GM19351 (cell line): ENCODE measurements around the gene TMEM80.

Experiments used
- ATAC-seq: cut with Tn5 transposase; IDR thresholded peaks from one replicate; pipeline ENCODE4 v1.9.1; 2021; ENCODE audit warnings: mild to moderate bottlenecking, moderate library complexity; ENCODE audit not compliant: unreplicated experiment

The TMEM80 gene

DNA sequence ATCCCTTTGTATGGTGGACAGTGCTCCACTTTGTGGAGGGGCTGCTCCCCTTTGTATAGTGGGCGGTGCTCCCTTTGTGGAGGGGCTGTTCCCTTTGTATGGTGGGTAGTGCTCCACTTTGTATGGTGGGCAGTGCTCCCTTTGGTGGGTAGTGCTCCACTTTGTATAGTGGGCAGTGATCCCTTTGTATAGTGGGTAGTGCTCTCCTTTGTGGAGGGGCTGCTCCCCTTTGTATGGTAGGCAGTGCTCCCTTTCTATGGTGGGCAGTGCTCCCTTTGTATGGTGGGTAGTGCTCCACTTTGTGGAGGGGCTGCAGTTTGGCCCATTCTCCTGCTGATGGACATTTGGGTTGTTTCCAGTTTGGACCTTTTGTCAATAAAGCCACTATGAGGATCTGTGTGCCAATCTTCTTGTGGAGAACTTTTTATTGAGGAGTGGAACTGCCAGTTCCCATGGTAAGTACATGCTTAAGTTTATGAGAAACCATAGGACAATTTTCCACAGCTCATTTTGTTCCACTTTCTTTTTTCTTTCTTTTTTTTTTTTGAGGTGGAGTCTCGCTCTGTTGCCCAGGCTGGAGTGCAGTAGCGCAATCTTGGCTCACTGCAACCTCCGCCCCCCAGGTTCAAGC lies 47.1 kb downstream of the TMEM80 start:
- ATAC-seq, result no peak

DNA sequence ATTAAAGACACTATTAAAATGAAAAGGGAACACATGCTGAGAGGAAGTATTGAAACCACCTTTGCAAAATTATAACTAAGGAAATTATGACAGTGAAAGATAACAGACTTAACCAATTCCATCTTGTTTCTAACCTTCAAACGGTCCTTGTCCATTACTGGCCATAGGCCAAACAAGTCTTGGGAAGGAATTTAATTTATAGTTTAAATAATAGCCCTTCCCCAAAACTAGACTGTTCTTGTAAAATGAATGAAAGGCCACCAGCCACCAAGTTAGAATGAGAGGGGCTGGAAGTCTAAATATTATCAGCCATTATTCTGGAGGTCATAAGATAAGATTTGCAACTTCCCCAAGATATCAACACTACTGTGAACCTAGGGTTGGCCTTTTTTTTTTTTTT lies 49.8 kb downstream of the TMEM80 start:
- no peak for ATAC-seq

DNA sequence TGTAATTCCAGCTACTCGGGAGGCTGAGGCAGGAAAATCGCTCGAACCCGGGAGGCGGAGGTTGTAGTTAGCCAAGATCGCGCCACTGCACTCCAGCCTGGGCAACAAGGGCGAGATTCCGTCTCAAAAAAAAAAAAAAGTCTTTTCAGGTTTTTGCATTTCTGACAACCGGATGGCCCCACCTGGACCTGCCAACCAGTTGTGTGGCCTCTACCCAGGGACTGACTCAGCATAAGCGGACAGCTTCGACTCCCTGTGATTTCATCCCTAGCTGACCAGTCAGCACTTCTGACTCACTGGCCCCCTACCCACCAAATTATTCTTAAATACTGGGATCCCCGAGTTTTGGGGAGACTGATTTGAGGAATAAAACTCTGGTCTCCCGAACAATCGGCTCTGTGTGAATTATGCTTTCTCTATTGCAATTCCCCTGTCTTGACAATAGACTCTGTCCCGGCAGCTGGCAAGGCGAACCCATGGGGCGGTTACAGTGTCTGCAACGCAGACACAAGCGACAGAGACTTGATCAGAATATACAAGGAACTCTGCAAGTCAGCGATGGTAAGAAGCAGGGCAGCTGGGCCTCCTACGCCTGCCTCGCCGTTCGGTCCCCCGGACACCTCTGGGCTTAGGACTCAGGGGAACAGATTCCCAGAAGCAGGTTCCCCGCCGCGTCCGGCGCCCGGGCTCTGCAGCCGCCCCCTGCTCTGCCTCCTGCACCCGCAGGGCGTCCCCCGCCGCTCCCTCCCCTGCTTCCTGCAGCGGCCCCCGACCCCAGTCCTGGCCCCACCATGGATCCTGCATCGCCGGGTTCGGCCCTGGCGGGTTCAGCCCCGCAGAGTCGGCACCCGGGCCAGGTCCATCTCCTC lies 50.9 kb downstream of the TMEM80 start:
- peak; percentile 30 for ATAC-seq

DNA sequence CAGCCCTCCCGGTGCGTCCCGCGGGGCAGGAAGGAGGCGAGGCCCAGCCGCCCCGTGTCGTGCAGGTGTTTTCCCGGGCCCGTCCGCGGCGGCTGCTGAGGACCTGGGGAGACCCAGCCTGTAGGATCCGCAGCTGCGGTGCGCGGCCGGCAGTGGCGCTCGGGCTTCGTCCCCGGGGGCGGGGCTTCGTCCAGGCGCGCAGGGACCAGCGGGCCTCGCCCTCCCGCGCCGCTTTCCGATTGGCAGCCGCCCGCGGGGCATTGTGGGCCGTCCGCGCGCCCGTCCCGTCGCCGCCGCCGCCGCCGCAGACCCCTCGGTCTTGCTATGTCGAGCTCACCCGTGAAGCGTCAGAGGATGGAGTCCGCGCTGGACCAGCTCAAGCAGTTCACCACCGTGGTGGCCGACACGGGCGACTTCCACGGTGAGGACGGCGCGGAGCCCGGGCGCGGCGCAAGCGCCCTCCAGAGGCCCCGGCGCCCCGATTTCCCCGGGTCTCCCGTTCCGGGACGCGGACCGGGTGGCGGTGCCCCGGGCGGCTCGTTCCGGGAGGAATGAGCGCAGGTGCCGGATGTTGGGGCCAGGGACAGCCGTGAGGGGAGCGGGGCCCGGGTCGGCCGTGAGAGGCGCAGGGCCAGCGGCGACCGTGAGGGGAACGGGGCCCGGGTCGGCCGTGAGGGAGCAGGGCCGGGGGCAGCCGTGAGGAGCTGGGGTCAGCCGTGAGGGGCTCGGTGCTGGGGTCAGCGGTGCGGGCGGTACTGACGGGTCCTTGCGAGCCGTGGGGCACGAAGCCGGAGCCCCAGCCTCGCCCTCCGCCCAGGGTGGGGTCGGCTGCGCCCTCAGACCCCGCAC lies 51.8 kb downstream of the TMEM80 start, which contains the start of gene TALDO1:
TSS of gene TALDO1 (plus strand) at position 307 of the 849 bp plus-strand sequence. CDS start at position 325, 18 bp downstream.
- peak; percentile 90 for ATAC-seq

DNA sequence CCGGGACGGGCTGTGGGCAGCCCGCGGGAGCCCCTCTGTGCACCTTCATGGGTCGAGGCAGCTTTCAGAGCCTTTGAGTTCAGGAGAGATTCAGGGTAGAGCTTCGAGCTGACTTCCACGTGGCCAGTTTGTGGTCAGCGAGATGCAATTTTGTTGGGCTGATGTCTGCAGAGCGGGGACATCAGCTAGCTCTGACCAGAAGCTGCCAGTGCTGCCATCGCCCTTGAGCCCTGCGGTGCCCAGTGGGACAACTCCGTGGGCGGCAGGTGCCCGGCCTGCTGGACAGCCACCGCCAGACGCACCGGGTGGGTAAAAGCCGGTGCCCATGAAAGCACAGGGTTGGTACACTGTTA lies 52.4 kb downstream of the TMEM80 start:
- ATAC-seq, result peak; percentile 9

DNA sequence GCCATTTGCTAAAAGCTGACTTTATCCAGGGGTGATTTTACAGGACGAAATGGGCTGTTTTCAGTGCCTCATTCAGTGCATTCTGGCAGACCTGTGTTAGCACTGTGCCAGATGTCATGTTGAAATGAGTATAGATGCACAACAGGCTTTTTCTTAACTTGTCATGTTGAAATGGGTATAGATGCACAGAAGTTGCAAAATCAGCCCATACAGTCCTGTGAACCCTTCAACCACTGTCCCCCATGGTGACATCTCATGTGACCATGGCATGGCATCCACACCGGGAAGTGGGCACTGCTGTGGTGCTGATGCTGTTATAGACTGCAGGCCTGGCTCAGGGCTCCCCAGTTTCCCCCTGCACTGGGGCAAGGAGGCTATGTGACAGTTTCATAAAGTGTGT lies 54.1 kb downstream of the TMEM80 start:
- ATAC-seq, result no peak
